RPMI7951 (cell line): ENCODE measurements around the gene ANKH. TPM values are rescaled to one million over a fixed set of nuclear protein-coding genes. Genes with fewer than 3 reads are reported as not detected.
A peak's percentile ranks its signal among the peaks of the same experiment; 100 is the strongest.

Source experiments
- DNase-seq: peaks from one replicate; pipeline ENCODE4 v3.0.0-alpha.2; 2012; ENCODE audit warnings: low read depth
- total RNA-seq: library from RNA; depleted of rRNA; stranded (reverse); fragments of >200 nt; shearing (Covaris generic); gene quantifications from 2 replicates; pipeline ENCODE4 v1.2.3, GENCODE V29; 2014

ANKH gene
- total RNA-seq, 1 experiment from 2014 or later, result 70.5 TPM

GRCh38 chr5:14738050-14738449, 133.5 kb downstream of the ANKH start:
- no peak for DNase-seq

DNA sequence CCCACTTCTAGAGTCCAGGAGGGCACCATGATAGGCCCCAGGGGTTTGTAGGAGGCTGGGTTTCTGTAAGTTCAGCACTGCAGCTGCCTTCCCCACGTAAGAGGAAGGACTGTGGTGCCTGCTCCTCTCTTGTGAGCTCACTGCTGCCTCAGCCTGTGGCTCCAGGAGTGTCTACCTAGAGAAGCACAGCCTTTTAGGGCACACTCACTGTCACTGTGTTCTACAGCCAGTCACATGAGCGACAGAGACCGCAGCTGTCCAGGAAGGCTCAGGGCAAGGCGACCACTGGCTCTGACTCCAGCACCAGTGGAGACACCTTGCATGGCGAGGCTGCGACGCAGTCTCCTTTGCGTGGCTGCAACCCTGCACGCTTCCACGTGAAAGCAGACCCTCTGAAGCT, 134.3 kb downstream of the ANKH start:
- no peak for DNase-seq

DNA sequence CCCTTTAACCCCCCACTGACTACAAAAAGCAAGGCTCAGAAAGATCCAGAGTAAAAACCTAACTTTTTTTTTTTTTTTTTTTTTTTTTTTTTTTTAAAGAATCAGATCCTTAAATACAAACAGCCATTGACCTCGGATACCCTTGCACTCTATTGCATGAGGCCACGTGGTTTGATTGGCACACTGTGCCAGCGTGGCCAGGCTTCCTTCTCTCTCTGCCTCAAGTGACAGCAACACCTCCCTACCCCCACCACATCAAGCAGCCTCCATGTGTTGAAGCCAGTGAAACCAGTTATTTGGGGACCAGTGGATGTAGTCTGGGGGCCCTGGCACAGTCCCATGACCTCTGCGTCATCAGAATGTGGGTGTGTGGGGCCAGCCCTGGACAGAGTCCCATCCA, 135.6 kb downstream of the ANKH start:
- DNase-seq, result no peak

DNA sequence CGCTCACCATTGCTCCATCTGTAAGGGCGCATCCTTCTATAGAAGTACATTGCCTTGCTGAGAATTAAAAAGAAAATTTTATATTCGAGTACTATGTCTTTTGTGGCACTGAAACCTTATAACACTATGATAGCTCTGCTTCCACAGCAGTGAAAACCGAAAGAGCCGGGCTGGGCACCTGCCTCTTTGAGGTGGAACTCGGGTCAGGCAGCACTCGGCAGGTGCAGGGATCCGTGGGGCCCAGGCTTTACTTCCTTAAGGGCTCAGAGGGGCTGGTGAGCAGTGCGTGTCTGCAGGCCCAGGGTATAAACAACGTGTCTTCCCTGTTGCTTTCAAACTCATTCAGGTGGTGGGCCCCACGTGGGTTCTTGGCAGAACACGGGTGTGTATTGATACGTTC, 137.2 kb downstream of the ANKH start:
- DNase-seq, result no peak

- DNase-seq, result no peak
Observed at GRCh38 chr5:14733661-14734060, 137.9 kb downstream of the ANKH start.

GRCh38 chr5:14732991-14733390, 138.6 kb downstream of the ANKH start:
- DNase-seq, result no peak

DNA sequence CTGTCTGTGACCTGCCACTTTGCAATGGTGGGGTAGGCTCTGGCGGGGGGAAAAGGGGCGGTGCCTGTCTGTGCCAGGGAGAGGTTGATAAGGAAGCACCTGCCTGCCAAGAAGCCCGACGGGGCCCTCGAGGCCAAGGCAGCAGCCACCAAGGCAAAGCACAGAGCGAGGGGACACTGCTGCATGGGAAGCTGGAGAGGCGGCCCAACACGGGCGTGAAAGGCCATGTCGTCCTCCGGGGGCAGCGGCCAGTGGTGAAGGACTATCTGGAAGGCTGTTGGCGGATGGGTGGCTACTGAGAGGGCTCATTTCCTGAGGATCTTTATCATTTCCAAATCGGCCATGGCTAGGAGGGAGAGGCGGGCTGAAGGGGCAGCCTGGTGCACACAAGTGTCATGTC, 140.7 kb downstream of the ANKH start:
- DNase-seq, result no peak

- no peak for DNase-seq
Observed at GRCh38 chr5:14730466-14730865, 141.1 kb downstream of the ANKH start.

DNA sequence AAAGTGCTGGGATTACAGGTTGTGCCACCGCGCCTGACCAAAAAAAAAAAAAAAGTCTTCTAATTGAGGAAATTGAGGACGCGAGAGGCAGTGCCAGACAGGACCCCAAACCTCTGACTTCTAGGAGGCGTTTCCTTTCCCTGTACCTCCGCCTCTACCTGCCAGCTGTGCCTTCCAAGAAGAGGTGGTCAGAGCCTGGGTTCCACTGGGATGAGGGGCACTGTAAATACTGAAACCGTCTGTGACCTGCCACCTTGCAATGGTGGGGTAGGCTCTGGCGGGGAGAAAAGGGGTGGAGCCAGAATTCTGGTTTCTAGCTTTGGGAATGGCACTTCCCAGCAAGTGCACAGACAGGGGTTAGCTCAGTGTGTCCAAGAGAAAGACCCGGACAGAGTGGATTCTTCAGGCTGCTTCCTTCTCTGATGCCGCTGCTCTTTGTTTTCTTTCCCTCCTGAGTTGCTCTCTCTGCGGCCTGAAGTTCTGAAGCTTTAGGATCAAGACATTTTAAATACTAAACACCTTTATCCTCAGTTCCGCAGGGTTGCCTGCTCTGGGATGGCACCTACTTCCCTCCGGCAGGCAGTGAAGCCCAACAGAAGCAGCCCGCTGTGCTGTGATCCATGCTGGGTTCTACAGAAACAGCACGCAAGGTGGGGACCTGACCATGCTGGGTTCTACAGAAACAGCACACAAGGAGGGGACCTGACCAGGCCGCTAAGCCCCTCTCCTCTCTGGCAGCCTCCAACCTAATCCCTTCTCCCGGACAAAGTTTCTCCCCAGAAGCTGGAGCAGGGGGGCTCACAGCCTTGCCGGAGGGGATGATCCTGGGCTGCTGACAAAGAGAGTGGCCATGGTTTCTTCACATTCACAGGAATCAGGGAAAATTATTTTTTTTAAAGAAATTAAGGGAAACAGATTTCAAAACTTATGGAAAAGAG, 141.9 kb downstream of the ANKH start:
- no peak for DNase-seq

DNA sequence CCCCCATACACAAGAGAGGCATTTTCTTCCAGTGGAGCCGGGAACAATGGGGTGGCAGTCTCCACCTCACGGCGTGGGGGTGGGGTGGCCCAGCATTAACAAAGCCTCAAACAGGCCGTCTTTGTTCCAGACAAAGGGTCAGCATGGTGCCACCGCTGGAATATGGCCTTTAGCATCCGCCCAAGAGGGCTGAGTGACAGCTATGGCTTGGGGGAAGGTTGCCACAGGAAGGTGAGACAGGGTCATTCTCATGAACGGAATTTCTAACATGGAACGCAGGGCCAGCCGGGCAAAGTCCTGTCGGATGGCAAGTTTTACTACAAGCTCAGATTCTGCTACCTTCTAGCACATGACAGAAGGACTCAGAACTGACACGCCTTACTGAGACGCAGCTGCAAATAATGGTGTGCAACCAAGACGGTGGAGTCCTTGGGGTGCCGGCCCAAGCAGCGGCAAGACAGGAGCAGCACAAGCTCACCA, 143.1 kb downstream of the ANKH start:
- no peak for DNase-seq

- DNase-seq, result no peak
Observed at GRCh38 chr5:14727928-14728458, 143.6 kb downstream of the ANKH start.

GRCh38 chr5:14727428-14727865, 144.1 kb downstream of the ANKH start:
- DNase-seq, result peak; percentile 75

DNA sequence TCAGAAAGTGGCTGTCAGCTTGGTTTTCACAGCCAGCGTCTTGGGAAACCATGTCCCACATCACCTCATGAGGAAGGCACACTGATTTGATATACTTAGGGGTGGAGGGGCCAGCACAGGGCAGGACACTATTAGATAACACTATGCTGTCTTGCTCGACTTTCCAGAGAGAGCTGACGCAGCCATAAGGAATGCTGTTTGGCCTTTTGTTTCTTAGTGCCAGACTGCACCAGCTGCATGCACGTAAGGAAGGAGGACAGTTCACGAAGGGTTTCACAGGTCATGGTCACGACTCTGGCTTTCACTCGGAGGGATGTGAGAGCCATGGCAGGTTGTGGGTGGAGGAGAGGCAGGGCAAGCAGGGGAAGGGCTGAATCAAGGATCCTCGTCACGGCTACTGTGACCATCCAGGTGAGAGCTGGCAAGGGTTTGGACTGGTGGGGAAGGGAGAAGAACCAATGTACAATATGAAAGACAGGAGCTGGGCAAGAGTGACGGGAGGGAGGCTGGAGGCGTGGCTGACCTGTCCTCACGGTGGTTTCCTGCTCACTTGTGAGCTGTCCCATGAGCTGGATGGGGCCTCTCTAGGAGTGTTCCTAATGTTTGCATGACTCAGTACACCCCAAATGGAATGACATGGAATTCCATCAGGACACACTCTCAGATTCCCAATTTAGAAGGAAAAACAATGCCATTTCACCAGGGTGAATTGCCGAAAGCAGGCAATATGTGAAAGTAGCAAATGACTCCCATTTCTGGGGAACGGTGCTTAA, 145.3 kb downstream of the ANKH start:
- DNase-seq, result peak; percentile 86

- no peak for DNase-seq
Observed at GRCh38 chr5:14724633-14725032, 146.9 kb downstream of the ANKH start.

DNA sequence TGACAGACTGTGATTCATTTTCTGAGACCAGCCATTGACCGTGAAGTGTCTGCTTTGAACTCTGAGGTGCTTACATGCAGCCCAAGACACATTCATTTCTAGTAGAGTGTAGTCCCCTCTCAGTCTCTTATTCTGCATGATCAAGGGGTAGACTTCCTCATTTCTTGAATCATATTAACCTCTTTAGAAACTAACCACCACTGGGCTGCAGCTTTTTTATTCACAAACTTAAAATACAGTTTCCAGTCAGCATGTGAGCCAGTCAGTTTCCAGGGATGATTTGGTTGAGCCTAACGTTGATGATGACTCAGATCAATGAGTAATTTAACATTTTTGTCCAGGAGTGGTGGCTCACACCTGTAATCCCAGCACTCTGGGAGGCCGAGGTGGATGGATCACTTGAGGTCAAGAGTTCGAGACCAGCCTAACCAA, 147.9 kb downstream of the ANKH start:
- DNase-seq, result no peak

DNA sequence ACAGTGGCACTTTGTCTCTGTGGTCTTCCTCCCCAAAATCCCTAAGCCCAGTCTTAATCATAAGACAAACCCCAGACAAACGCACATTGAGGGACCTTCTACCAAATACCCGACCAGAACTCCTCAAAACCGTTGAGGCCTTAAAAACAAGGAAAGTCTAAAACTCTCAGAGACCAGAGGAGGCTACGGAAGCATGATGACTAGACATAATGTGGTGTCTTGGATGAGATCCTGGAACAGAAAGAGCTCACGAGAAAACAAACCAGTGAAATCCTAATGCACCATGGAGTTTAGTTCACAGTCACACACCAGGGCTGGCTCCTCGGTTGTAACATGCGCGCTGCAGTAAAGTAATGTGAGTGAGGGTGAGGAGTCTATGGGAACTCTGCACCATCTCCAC, 148.7 kb downstream of the ANKH start:
- DNase-seq, result no peak

DNA sequence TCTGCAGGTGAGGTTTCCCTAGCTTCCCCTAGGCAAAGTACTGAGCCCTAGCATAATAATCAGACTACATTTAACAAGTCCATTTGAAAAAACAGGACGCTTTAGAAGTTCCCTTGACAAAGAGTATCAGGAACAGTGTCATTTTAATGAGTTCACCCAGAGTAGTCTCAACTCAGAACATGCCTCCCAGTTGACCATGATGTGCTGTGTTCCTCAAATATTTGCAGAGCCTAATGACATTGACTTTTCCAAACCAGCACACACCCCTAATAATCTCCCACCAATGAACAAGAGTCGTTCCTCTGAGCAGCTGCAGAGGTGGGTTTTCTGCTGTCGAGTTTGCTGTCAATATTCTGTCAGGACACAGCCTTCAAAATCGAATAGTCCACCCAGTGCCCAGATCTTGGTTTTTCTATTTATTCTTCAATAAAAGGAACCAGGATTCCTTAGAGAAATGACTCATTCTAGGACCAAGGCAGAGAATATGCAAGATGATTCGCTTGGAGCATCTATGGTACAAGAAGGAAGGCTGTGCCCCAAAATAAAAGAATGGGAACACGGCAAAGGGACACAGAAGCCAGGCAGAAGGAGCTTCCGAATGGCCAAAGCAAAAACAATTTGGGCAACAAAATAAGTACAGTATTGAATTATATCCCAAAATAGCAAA, 149.5 kb downstream of the ANKH start:
- peak; percentile 14 for DNase-seq

DNA sequence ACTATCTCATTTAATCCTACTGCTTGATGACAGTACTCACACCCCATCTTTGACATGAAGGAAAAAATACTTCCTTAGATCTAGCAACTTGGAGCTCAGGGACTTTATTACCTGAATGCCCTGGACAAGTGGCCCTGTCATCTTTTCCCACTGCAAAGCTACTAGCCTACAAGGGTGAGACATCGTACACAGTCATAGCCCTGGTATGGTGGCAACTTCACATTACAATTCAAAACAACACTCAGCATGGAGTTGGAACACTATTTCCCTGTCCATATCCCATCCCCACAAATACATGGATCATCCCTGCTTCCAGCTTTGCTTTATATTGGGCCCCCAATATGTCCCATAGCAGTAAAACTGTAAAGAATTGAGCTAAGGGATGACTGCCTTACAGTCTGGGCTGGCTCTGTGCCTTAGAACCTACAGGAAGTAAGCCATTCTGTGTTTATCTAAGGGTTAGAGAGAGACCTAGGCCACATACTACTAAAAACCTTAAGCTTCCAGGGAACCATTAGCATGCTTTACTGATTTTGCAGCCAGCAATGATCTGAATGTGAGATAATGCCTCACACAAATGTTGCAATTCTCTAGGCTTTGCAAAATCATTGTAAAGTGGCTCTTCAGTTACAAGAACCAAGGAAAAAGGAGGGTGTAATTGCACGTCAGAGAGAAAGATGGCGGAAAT, 151.2 kb downstream of the ANKH start:
- DNase-seq, result peak; percentile 59

GRCh38 chr5:14718778-14719177, 152.8 kb downstream of the ANKH start:
- DNase-seq, result no peak

DNA sequence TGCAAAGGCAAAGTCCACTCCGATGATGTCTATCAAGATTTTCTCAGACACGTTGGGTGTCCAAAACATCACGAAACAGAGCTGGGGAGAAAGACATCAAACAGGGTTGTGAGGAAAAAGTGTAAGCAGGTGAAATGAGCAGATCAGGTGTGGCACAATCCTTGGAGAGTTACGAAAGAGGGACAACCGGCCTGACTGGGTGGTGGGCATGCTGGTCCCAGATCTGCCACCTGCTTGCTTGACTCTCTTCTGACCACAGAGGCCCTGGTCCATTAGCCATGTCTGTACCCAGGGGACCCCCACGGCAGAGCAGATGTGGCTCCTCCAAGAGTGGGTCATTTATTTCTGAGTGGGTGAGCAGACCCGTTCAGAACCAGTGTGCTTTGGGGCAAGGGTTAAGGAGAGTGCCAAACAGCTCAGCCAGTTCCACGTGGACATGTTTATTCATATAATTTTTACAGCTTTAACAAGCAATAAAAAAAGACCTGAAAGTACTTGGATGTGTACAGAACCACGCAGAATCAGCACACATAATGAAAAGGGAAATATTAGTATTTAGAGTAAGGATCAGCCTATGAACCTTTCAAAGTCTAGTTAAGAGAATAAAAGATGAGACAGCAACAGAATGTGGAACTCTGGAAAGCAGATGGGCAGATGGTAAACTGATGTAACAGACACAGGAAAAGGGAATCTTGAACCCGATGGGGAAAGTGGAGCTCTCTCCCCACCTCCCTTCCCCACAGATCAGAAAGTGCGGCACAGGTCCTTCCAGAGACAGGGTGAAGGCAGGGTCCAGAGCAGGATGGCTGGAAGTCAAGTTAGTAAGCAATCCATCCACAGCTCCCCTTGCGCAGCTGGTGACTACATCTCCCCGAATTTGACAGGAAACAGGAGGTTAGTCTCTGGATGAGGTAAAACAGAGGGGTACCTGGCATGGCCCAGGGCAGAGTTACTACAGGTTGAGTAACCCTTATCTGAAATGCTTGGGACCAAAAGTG, 154.5 kb downstream of the ANKH start:
- DNase-seq, result no peak
